HCT116 (cell line): Measurements from ENCODE around the gene SLC39A1. TPM values are rescaled to one million over a fixed set of nuclear protein-coding genes. Genes with fewer than 3 reads are reported as not detected.

ENCODE experiments used
- ATAC-seq: fragments of 200-7000 bp; cut with Tn5 transposase; 2 replicates; pipeline ENCODE4 v1.9.1; 2020; ENCODE audit warnings: mild to moderate bottlenecking, moderate library complexity
- BruUV-seq: library from RNA; stranded (reverse); fragments of 400-500 nt; replicated peaks from 2 replicates; lab custom pipeline; 2021; lab: Mats Ljungman, UMichigan
- CTCF ChIA-PET: fragments of 300-600 bp; sonication (Branson Sonifier 250); formaldehyde crosslinking; loops from one replicate; lab custom pipeline; 2021; ENCODE audit warnings: antibody characterized with exemption; lab: Charles Lee
- POLR2A ChIA-PET: fragments of 300-600, 350-600 bp; sonication (Branson Sonifier 250); formaldehyde crosslinking; loops from one replicate; lab custom pipeline; 2021; ENCODE audit warnings: antibody characterized with exemption; lab: Charles Lee
- RAD21 ChIA-PET, 2 experiments: fragments of 300-600 bp; sonication (Branson Sonifier 250); formaldehyde crosslinking; loops; one replicate each; lab custom pipeline; 2023; ENCODE audit warnings: low total read pairs in 2 of 2; ENCODE audit not compliant: uncharacterized antibody in 2 of 2, unreplicated experiment in 2 of 2, low non-redundant PET in 1 of 2; lab: Charles Lee
- DNase-seq: peaks from one replicate; pipeline ENCODE4 v3.0.0-alpha.2; 2010; ENCODE audit warnings: low read depth, low spot score
- H2AFZ ChIP-seq: fragments of 200-600 bp; shearing (Covaris generic), sonication (generic); 2 replicates; pipeline ENCODE4 v1.6.1; 2017; ENCODE audit warnings: low read depth, mixed run types, mixed read lengths, antibody characterized with exemption, low read length; ENCODE audit not compliant: poor library complexity, severe bottlenecking
- H3K27ac ChIP-seq: 2 replicates; pipeline ENCODE4 v1.5.1; 2012; ENCODE audit warnings: low read depth, low read length
- H3K27me3 ChIP-seq: fragments of 200-600 bp; sonication (generic); 2 replicates; pipeline ENCODE4 v1.6.1; 2016; ENCODE audit warnings: mixed run types, low read length, mixed read lengths; ENCODE audit not compliant: insufficient read depth
- H3K36me3 ChIP-seq, 2 experiments: fragments of 200-500 bp in 1 of 2; fragments of 200-600 bp in 1 of 2; sonication (Bioruptor generic) in 1 of 2; sonication (generic) in 1 of 2; 2 replicates each; pipeline versions ENCODE4 v1.5.1 to v1.6.1; 2014 to 2016; ENCODE audit warnings: low read length in 2 of 2, inconsistent platforms in 1 of 2, mixed read lengths in 1 of 2, mixed run types in 1 of 2; ENCODE audit not compliant: insufficient read depth in 2 of 2, control insufficient read depth in 1 of 2
- H3K4me1 ChIP-seq, 2 experiments: fragments of 200-600 bp in 1 of 2; sonication (generic) in 1 of 2; 2 replicates each; pipeline versions ENCODE4 v1.5.1 to v1.6.1; 2012 to 2017; ENCODE audit warnings: low read length in 2 of 2, inconsistent platforms in 1 of 2, mild to moderate bottlenecking in 1 of 2, mixed read lengths in 1 of 2, mixed run types in 1 of 2, moderate library complexity in 1 of 2; ENCODE audit not compliant: insufficient read depth in 2 of 2, control insufficient read depth in 1 of 2
- H3K4me2 ChIP-seq: fragments of 200-600 bp; sonication (generic); 2 replicates; pipeline ENCODE4 v1.6.1; 2017; ENCODE audit warnings: mixed run types, low read length, mixed read lengths
- H3K4me3 ChIP-seq, 2 experiments: fragments of 200-600 bp in 1 of 2; sonication (generic) in 1 of 2; replicated peaks in 1 of 2; 2 replicates each; pipeline ENCODE4 v1.5.1; 2011 to 2016; ENCODE audit warnings: low read length in 2 of 2, control low read depth in 1 of 2, low read depth in 1 of 2, mild to moderate bottlenecking in 1 of 2, mixed read lengths in 1 of 2, mixed run types in 1 of 2
- H3K79me2 ChIP-seq: fragments of 200-600 bp; sonication (generic); 2 replicates; pipeline ENCODE4 v1.6.1; 2017; ENCODE audit warnings: mild to moderate bottlenecking, mixed run types, low read length, moderate library complexity, mixed read lengths; ENCODE audit not compliant: insufficient read depth
- H3K9ac ChIP-seq: fragments of 200-600 bp; sonication (generic); 2 replicates; pipeline ENCODE4 v1.6.1; 2016; ENCODE audit warnings: low read length, mixed read lengths
- H3K9me2 ChIP-seq: fragments of 200-600 bp; sonication (generic), shearing (Covaris generic); 2 replicates; pipeline ENCODE4 v1.6.1; 2017; ENCODE audit warnings: mixed run types, mild to moderate bottlenecking, moderate library complexity; ENCODE audit not compliant: insufficient read depth
- H3K9me3 ChIP-seq, 2 experiments: fragments of 200-500 bp in 1 of 2; fragments of 200-600 bp in 1 of 2; sonication (Bioruptor generic) in 1 of 2; sonication (generic) in 1 of 2; 2 replicates each; pipeline ENCODE4 v1.6.1; 2014 to 2017; ENCODE audit warnings: low read length in 2 of 2, mixed read lengths in 2 of 2, inconsistent platforms in 1 of 2, low read depth in 1 of 2, mild to moderate bottlenecking in 1 of 2, mixed run types in 1 of 2, moderate library complexity in 1 of 2; ENCODE audit not compliant: control insufficient read depth in 1 of 2, insufficient read depth in 1 of 2
- H4K20me1 ChIP-seq: fragments of 200-600 bp; sonication (generic), shearing (Covaris generic); 2 replicates; pipeline ENCODE4 v1.6.1; 2017; ENCODE audit warnings: mixed run types, mild to moderate bottlenecking, moderate library complexity; ENCODE audit not compliant: insufficient read depth
- CBX3 ChIP-seq: IDR thresholded peaks from 2 replicates; pipeline ENCODE4 v1.6.1; 2012; ENCODE audit warnings: low read depth
- EGR1 ChIP-seq: IDR thresholded peaks from 2 replicates; pipeline ENCODE4 v1.6.1; 2012; ENCODE audit warnings: low read depth
- ELF1 ChIP-seq: IDR thresholded peaks from 2 replicates; pipeline ENCODE4 v1.6.1; 2012; ENCODE audit warnings: low read depth, borderline replicate concordance
- EZH2phosphoT487 ChIP-seq: fragments of 200-600 bp; IDR thresholded peaks from 2 replicates; pipeline ENCODE4 v1.6.1; 2018; ENCODE audit warnings: antibody characterized with exemption, borderline replicate concordance
- JUND ChIP-seq: IDR thresholded peaks from 2 replicates; pipeline ENCODE4 v1.6.1; 2012
- POLR2AphosphoS5 ChIP-seq: IDR thresholded peaks from 2 replicates; pipeline ENCODE4 v1.6.1; 2011; ENCODE audit warnings: mild to moderate bottlenecking, low read depth, low read length, moderate library complexity
- RAD21 ChIP-seq: IDR thresholded peaks from 2 replicates; pipeline ENCODE4 v1.6.1; 2012; ENCODE audit warnings: low read depth, mild to moderate bottlenecking
- SIN3A ChIP-seq: IDR thresholded peaks from 2 replicates; pipeline ENCODE4 v1.6.1; 2012; ENCODE audit warnings: low read depth
- SP1 ChIP-seq: IDR thresholded peaks from 2 replicates; pipeline ENCODE4 v1.6.1; 2012; ENCODE audit warnings: low read depth
- YY1 ChIP-seq: IDR thresholded peaks from 2 replicates; pipeline ENCODE4 v1.6.1; 2011; ENCODE audit warnings: low read length, low read depth, moderate library complexity, mild to moderate bottlenecking; ENCODE audit not compliant: insufficient replicate concordance; ENCODE audit errors: extremely low read depth
- intact Hi-C: fragments of 100-400 bp; cut with micrococcal nuclease; formaldehyde crosslinking; loops from 2 replicates; pipeline ENCODE4 v1.10.0; 2022
- total RNA-seq: library from RNA; stranded (reverse); gene quantifications from one replicate; pipeline ENCODE4 v1.2.1, GENCODE V29; 2021; ENCODE audit not compliant: unreplicated experiment
- TF ChIP-seq, protein P1 (sequence below), 3 experiments: fragments of 200-600 bp in 1 of 3; sonication (generic) in 1 of 3; IDR thresholded peaks in 2 of 3; conservative IDR thresholded peaks in 1 of 3; 2 replicates each; pipeline ENCODE4 v1.5.1; 2012 to 2017; ENCODE audit warnings: low read depth in 2 of 3, low read length in 2 of 3, antibody characterized with exemption in 1 of 3, borderline replicate concordance in 1 of 3, control low read depth in 1 of 3, mild to moderate bottlenecking in 1 of 3, mixed read lengths in 1 of 3, mixed run types in 1 of 3, moderate library complexity in 1 of 3; ENCODE audit not compliant: insufficient read depth in 1 of 3
- TF ChIP-seq, protein P2 (sequence below): IDR thresholded peaks from 2 replicates; pipeline ENCODE4 v1.6.1; 2012; ENCODE audit warnings: low read depth
- TF ChIP-seq, protein P3 (sequence below): IDR thresholded peaks from 2 replicates; pipeline ENCODE4 v1.6.1; 2012

SLC39A1 gene
- total RNA-seq, 1 experiment from 2014 or later: 51.5 TPM

DNA sequence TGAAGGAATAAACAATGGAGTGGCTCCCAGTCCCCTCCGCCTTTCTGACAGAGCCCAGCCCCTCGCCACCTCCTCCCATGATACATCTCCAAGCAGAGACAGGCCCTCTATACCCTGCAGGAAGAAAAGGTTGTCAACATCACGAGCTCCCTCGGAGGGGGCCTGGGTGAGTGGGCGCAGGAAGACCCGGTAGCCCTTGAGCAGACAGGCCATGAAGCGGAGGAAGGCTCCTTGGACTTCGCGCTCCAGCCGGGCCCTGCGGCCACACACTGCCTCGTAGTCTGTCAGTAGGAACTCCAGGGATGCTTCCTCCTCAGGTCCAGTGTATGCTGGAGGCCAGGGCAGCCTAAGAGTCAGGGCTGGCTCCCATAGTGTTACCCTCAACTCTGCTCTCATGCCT lies 23.9 kb downstream of the SLC39A1 start:
- Histone ChIP-seq H3K79me2 (peaks cover 6% of the 10 kb centered on the region; the same call in 1 of the 2 replicates), H3K4me3 (no peak overlapping the region), H3K9me2 (no peaks in the 10 kb centered on the region), H3K27me3 (no peaks in the 10 kb centered on the region), H3K27ac (no peak overlapping the region), H3K4me1 (peaks cover 0 to under 1% of the 10 kb centered on the region in 2 experiments; a peak in 1 of 4 replicates), H3K9ac (no peak overlapping the region), H3K36me3 (peaks cover 11 to 24% of the 10 kb centered on the region in 2 experiments; a peak in 3 of 4 replicates), H3K4me2 (no peak overlapping the region), H4K20me1 (no peaks in the 10 kb centered on the region), H3K9me3 (no peaks in the 10 kb centered on the region), H2AFZ (no peak overlapping the region)
- BruUV-seq: no TSS peak
- no peak for DNase-seq
- ATAC-seq: no peak
- CTCF ChIA-PET: no interaction called here
- POLR2A ChIA-PET: no interaction called here
- intact Hi-C loops: no loop called here
- no peak for TF ChIP-seq ELF1
- TF ChIP-seq, all 23 proteins: peak for 0
- RAD21 ChIA-PET: no interaction called here

DNA sequence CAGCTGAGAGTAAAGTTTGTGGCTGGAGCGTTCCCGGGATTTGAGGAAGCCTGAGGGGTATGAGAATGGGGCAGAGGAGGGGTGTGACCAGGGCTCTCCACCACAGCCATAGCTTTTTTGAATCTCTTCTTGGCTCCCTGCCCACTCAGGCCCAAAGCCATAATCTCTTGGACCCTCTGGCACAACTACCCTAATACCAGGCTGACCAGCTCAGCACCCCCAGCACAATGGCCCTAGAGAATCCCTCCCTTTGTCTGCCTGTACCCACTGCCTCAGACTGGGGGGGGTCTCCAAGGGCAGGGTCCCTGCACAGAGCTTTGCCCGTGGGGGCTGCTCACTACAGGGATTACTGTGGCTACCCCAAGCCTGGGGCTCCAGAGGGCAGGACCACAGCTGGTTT lies 24.3 kb downstream of the SLC39A1 start:
- BruUV-seq: no TSS peak
- no peak for ATAC-seq
- Histone ChIP-seq H4K20me1 (no peaks in the 10 kb centered on the region), H3K79me2 (peaks cover 3% of the 10 kb centered on the region; the same call in 1 of the 2 replicates), H3K27me3 (no peaks in the 10 kb centered on the region), H3K36me3 (peaks cover 11 to 24% of the 10 kb centered on the region in 2 experiments; a peak in 3 of 4 replicates), H3K4me3 (no peak overlapping the region), H3K4me1 (no peaks in the 10 kb centered on the region), H3K9ac (no peak overlapping the region), H3K27ac (no peak overlapping the region), H3K9me2 (no peaks in the 10 kb centered on the region), H3K9me3 (no peaks in the 10 kb centered on the region), H3K4me2 (no peak overlapping the region), H2AFZ (no peak overlapping the region)
- DNase-seq: no peak
- intact Hi-C loops: no loop called here
- RAD21 ChIA-PET: no interaction called here
- POLR2A ChIA-PET: no interaction called here
- CTCF ChIA-PET: no interaction called here
- TF ChIP-seq SP1: no peak
- no peak for TF ChIP-seq RAD21
- no peak for TF ChIP-seq EGR1
- TF ChIP-seq, protein P1, sequence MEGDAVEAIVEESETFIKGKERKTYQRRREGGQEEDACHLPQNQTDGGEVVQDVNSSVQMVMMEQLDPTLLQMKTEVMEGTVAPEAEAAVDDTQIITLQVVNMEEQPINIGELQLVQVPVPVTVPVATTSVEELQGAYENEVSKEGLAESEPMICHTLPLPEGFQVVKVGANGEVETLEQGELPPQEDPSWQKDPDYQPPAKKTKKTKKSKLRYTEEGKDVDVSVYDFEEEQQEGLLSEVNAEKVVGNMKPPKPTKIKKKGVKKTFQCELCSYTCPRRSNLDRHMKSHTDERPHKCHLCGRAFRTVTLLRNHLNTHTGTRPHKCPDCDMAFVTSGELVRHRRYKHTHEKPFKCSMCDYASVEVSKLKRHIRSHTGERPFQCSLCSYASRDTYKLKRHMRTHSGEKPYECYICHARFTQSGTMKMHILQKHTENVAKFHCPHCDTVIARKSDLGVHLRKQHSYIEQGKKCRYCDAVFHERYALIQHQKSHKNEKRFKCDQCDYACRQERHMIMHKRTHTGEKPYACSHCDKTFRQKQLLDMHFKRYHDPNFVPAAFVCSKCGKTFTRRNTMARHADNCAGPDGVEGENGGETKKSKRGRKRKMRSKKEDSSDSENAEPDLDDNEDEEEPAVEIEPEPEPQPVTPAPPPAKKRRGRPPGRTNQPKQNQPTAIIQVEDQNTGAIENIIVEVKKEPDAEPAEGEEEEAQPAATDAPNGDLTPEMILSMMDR (IDR thresholded peaks at IDR 0.05 in 2 of 3, conservative IDR thresholded peaks at IDR 0.05 in 1 of 3; ENCODE audit: borderline replicate concordance in 1 of 3, insufficient read depth in 1 of 3, low read depth in 2 of 3, low read length in 2 of 3): no peak
- TF ChIP-seq, protein P2, sequence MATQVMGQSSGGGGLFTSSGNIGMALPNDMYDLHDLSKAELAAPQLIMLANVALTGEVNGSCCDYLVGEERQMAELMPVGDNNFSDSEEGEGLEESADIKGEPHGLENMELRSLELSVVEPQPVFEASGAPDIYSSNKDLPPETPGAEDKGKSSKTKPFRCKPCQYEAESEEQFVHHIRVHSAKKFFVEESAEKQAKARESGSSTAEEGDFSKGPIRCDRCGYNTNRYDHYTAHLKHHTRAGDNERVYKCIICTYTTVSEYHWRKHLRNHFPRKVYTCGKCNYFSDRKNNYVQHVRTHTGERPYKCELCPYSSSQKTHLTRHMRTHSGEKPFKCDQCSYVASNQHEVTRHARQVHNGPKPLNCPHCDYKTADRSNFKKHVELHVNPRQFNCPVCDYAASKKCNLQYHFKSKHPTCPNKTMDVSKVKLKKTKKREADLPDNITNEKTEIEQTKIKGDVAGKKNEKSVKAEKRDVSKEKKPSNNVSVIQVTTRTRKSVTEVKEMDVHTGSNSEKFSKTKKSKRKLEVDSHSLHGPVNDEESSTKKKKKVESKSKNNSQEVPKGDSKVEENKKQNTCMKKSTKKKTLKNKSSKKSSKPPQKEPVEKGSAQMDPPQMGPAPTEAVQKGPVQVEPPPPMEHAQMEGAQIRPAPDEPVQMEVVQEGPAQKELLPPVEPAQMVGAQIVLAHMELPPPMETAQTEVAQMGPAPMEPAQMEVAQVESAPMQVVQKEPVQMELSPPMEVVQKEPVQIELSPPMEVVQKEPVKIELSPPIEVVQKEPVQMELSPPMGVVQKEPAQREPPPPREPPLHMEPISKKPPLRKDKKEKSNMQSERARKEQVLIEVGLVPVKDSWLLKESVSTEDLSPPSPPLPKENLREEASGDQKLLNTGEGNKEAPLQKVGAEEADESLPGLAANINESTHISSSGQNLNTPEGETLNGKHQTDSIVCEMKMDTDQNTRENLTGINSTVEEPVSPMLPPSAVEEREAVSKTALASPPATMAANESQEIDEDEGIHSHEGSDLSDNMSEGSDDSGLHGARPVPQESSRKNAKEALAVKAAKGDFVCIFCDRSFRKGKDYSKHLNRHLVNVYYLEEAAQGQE: no peak
- no peak for TF ChIP-seq CBX3
- TF ChIP-seq POLR2AphosphoS5: no peak
- TF ChIP-seq YY1: no peak
- TF ChIP-seq, protein P3, sequence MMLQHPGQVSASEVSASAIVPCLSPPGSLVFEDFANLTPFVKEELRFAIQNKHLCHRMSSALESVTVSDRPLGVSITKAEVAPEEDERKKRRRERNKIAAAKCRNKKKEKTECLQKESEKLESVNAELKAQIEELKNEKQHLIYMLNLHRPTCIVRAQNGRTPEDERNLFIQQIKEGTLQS: no peak
- no peak for TF ChIP-seq JUND
- no peak for TF ChIP-seq SIN3A
- TF ChIP-seq EZH2phosphoT487: no peak
